Gastroesophageal sphincter (tissue), 4 donors: ENCODE results near the gene SPATA19. TPM values are rescaled to one million over a fixed set of nuclear protein-coding genes. Genes with fewer than 3 reads are reported as not detected.

ENCODE experiments used
- ATAC-seq: fragments of 150-250 bp; one replicate; pipeline ENCODE4 v1.9.1; 2016; ENCODE audit warnings: mild to moderate bottlenecking, moderate library complexity
- H3K27ac ChIP-seq, 4 donors: fragments of 200-600 bp; sonication (generic) in 3 of 4; 1 replicate in 3 of 4; 2 replicates in 1 of 4; pipeline ENCODE4 v1.5.1; 2016 to 2019
- H3K27me3 ChIP-seq: fragments of 200-600 bp; sonication (generic); one replicate; pipeline ENCODE4 v1.5.1; 2019
- H3K36me3 ChIP-seq, 2 donors: fragments of 200-600 bp; sonication (generic); one replicate each; pipeline ENCODE4 v1.5.1; 2019; ENCODE audit warnings: control low read depth in 1 of 2
- H3K4me1 ChIP-seq, 3 donors: fragments of 200-600 bp; sonication (generic); 1 replicate in 2 of 3; 2 replicates in 1 of 3; pipeline ENCODE4 v1.5.1; 2016 to 2019; ENCODE audit warnings: control low read depth in 2 of 3
- H3K4me3 ChIP-seq, 2 donors: fragments of 200-600 bp; sonication (generic); one replicate each; pipeline ENCODE4 v1.5.1; 2019; ENCODE audit warnings: mild to moderate bottlenecking in 1 of 2, moderate library complexity in 1 of 2
- H3K9me3 ChIP-seq, 3 donors: fragments of 200-600 bp; sonication (generic); one replicate each; pipeline ENCODE4 v1.5.1; 2017 to 2019; ENCODE audit warnings: control low read depth in 2 of 3
- EP300 ChIP-seq: sonication (generic); formaldehyde crosslinking; IDR thresholded peaks from one replicate; pipeline ENCODE4 v1.6.1; 2017; ENCODE audit warnings: antibody characterized with exemption, mild to moderate bottlenecking
- POLR2A ChIP-seq, 2 donors: fragments of 450-650 bp; IDR thresholded peaks; one replicate each; pipeline ENCODE4 v1.6.1; 2017; ENCODE audit warnings: antibody characterized with exemption in 2 of 2, mild to moderate bottlenecking in 2 of 2, moderate library complexity in 1 of 2
- POLR2AphosphoS5 ChIP-seq: sonication (generic); formaldehyde crosslinking; IDR thresholded peaks from one replicate; pipeline ENCODE4 v1.6.1; 2017; ENCODE audit warnings: antibody characterized with exemption
- WGBS, 2 donors: methylation state at CpG; one replicate each; pipeline ENCODE4 v1.1.5; 2018; ENCODE audit warnings: low coverage in 1 of 2; 5-methylcytosine and 5-hydroxymethylcytosine counted together
- total RNA-seq, 4 donors: library from RNA; depleted of rRNA; stranded (reverse); fragments of >200 nt; gene quantifications; one replicate each; pipeline ENCODE4 v1.1.0, GENCODE V29; 2016
- TF ChIP-seq, protein P1 (sequence below), 4 experiments: fragments of 200-600 bp in 2 of 4; fragments of 450-650 bp in 2 of 4; sonication (generic) in 1 of 4; IDR thresholded peaks; one replicate each; pipeline ENCODE4 v1.5.1; 2017 to 2019; ENCODE audit warnings: antibody characterized with exemption in 4 of 4, mild to moderate bottlenecking in 2 of 4, moderate library complexity in 2 of 4

Gene SPATA19
- total RNA-seq, 4 donors from 2014 or later: not detected

GRCh38 chr11:133840479-133840941 lies 4.8 kb downstream of the SPATA19 start:
- no peak for ATAC-seq
- Histone ChIP-seq H3K4me3 (no peak overlapping the region), H3K4me1 (no peaks in the 10 kb centered on the region), H3K36me3 (no peaks in the 10 kb centered on the region), H3K9me3 (peaks cover 0 to 8% (median 0%) of the 10 kb centered on the region in 3 donors), H3K27ac (no peak overlapping the region), H3K27me3 (peaks cover 46% of the 10 kb centered on the region)
- WGBS, 2 donors: 50 to 90% methylated on average over 3 of the region's 7 CpGs
- TF ChIP-seq POLR2AphosphoS5 (no peak), POLR2A (IDR thresholded peaks at IDR 0.05) (no peak), EP300 (no peak)
- TF ChIP-seq, protein P1, sequence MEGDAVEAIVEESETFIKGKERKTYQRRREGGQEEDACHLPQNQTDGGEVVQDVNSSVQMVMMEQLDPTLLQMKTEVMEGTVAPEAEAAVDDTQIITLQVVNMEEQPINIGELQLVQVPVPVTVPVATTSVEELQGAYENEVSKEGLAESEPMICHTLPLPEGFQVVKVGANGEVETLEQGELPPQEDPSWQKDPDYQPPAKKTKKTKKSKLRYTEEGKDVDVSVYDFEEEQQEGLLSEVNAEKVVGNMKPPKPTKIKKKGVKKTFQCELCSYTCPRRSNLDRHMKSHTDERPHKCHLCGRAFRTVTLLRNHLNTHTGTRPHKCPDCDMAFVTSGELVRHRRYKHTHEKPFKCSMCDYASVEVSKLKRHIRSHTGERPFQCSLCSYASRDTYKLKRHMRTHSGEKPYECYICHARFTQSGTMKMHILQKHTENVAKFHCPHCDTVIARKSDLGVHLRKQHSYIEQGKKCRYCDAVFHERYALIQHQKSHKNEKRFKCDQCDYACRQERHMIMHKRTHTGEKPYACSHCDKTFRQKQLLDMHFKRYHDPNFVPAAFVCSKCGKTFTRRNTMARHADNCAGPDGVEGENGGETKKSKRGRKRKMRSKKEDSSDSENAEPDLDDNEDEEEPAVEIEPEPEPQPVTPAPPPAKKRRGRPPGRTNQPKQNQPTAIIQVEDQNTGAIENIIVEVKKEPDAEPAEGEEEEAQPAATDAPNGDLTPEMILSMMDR (IDR thresholded peaks at IDR 0.05): no peak

- Histone ChIP-seq H3K4me3 (no peak overlapping the region), H3K9me3 (peaks cover 0 to 8% (median 0%) of the 10 kb centered on the region in 3 donors), H3K4me1 (no peaks in the 10 kb centered on the region), H3K27me3 (peaks cover 36% of the 10 kb centered on the region), H3K36me3 (no peaks in the 10 kb centered on the region), H3K27ac (no peak overlapping the region)
- TF ChIP-seq, protein P1 (IDR thresholded peaks at IDR 0.05): no peak
- TF ChIP-seq POLR2AphosphoS5 (no peak), EP300 (no peak), POLR2A (IDR thresholded peaks at IDR 0.05) (no peak)
- WGBS, 2 donors: 43 to 56% methylated on average over 4 to 12 of the region's 12 CpGs
- ATAC-seq: no peak
Measured at GRCh38 chr11:133835593-133836548, 9.4 kb downstream of the SPATA19 start.

DNA sequence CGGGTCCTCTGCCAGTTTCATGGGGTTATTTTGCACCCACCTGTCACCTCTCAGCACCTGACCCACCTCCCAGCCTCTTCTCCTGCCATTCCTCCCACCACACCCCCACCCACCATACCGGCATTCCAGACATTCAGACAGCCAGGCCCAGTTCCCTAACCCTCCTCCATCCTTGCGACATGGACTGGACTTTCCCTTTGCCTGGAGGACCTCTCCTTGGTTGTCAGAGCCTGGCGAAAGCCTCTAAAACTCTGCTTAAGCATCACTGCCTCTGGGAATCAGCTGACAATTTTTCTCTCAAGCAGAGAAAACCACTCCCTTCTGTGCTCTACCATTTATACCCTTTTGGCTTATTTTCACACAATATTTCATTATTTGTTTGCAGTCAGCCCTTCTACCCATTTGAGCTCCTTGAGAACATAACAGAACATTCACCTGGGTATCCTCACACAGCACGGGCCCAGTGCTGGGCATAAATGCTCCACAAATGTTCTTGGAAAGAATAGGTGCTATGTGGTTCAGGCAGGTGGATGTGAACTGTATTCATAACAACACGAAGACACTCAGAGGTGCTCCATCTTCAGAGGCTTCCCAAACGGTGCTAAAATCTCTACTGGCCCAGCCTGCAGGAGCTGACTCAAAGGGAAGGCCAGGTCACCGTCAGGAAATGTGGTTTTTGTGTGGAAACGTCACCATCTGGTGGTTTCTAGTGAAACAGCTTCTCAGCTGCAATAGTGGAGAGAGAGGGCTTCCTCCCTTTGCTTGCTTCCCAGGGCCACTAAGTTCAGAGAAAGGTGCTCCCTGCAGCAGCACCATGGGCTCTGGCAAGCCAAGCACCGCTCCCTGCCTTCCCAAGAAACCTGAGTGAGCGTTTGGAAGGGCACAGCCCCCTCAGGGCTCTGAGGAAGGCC lies 10.4 kb downstream of the SPATA19 start:
- peaks cover 39% of the 10 kb centered on the region for H3K27me3 ChIP-seq
- H3K4me1 ChIP-seq: no peaks in the 10 kb centered on the region
- peak; percentile 66 for ATAC-seq
- peaks cover 0 to 8% (median 0%) of the 10 kb centered on the region in 3 donors for H3K9me3 ChIP-seq
- WGBS, 2 donors: 61 to 84% methylated on average over 3 to 6 of the region's 11 CpGs
- no peaks in the 10 kb centered on the region for H3K36me3 ChIP-seq
- TF ChIP-seq POLR2A (IDR thresholded peaks at IDR 0.05): no peak
- TF ChIP-seq, protein P1 (IDR thresholded peaks at IDR 0.05): peak in 3 of 4 experiments; percentile 50 to 82 (median 60)
- no peak for TF ChIP-seq POLR2AphosphoS5
- no peak overlapping the region for H3K27ac ChIP-seq
- no peak overlapping the region for H3K4me3 ChIP-seq

GRCh38 chr11:133833898-133834681 lies 11.2 kb downstream of the SPATA19 start:
- TF ChIP-seq EP300 (no peak), POLR2A (IDR thresholded peaks at IDR 0.05) (no peak), POLR2AphosphoS5 (no peak)
- TF ChIP-seq, protein P1 (IDR thresholded peaks at IDR 0.05): no peak
- no peak for ATAC-seq
- peaks cover 0 to 8% (median 0%) of the 10 kb centered on the region in 3 donors for H3K9me3 ChIP-seq
- H3K36me3 ChIP-seq: no peaks in the 10 kb centered on the region
- no peak overlapping the region for H3K27ac ChIP-seq
- peaks cover 39% of the 10 kb centered on the region for H3K27me3 ChIP-seq
- H3K4me3 ChIP-seq: no peak overlapping the region
- WGBS, 2 donors: 78 to 91% methylated on average over 8 to 13 of the region's 17 CpGs
- H3K4me1 ChIP-seq: no peaks in the 10 kb centered on the region
